HG02943 (cell line): Measurements from ENCODE around the gene FASN.

Experiments used
- ATAC-seq: cut with Tn5 transposase; IDR thresholded peaks from one replicate; pipeline ENCODE4 v1.9.1; 2021; ENCODE audit warnings: mild to moderate bottlenecking, low read depth, moderate library complexity; ENCODE audit not compliant: unreplicated experiment

FASN gene

GRCh38 chr17:82059272-82060000, 38.6 kb downstream of the FASN start:
- ATAC-seq, result no peak

- no peak for ATAC-seq
These were observed 39.2 kb downstream of the FASN start for GRCh38 chr17:82058855-82059249.

GRCh38 chr17:82058230-82058854, 39.7 kb downstream of the FASN start:
- no peak for ATAC-seq

- ATAC-seq, result no peak
These were observed 41.1 kb downstream of the FASN start for GRCh38 chr17:82056729-82057621.

GRCh38 chr17:82055965-82056728, 41.9 kb downstream of the FASN start:
- ATAC-seq, result no peak

- ATAC-seq, result no peak
These were observed 42.7 kb downstream of the FASN start for GRCh38 chr17:82055023-82055964.

- ATAC-seq, result no peak
These were observed 43.5 kb downstream of the FASN start for GRCh38 chr17:82054351-82055022.

DNA sequence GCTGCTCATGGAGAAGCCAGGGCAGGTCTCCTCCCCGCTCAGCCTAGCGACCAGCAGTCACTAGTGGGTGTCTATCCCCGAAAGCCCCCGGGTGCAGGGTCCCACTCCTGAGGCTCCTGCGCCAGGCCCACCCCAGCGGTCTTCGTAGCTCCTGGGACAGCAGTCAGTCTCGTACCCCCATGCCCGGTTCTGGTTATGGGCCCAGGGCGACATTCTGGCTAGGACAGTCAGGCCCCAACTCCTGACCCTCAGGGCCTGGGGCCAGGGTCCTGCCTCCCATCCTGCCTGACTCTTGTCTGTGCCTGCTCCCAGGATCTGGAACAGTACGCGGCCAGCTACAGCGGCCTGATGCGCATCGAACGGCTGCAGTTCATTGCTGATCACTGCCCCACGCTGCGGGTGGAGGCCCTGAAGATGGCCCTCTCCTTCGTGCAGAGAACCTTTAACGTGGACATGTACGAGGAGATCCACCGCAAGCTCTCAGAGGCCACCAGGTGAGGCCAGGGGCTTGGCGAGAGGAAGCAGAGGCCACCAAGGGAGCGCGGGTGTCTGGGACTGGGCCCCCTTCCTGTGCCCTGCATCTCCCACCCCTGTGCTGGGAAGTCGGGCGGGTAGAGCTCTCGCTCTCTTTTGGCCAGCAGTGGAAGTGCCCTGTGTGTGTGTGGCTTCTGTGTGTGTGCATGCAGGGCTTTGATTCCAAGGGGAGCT, 44.3 kb downstream of the FASN start:
- no peak for ATAC-seq

- ATAC-seq, result no peak
These were observed 44.9 kb downstream of the FASN start for GRCh38 chr17:82053130-82053529.

DNA sequence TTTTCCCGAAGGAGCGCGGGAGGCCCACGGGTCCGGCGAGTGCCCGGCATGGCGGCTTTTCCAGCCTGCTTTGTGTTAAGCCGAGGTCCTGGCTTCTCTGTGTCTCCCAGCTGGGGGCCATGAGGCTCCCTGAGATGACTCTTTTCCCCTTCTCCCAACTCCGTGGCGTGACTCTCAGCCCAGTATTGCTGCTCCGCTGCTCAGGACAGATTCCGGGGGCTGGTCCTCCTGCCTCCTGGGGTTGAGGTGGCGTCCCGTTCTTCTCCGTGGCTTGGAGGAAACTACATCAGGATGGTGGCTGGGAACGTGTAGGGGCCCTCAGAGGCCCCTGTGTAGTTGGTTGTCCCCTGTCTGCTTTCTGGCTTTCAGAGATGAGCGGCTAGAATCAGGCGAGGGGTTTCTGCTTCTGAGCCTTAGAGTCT, 45.4 kb downstream of the FASN start:
- ATAC-seq, result no peak

DNA sequence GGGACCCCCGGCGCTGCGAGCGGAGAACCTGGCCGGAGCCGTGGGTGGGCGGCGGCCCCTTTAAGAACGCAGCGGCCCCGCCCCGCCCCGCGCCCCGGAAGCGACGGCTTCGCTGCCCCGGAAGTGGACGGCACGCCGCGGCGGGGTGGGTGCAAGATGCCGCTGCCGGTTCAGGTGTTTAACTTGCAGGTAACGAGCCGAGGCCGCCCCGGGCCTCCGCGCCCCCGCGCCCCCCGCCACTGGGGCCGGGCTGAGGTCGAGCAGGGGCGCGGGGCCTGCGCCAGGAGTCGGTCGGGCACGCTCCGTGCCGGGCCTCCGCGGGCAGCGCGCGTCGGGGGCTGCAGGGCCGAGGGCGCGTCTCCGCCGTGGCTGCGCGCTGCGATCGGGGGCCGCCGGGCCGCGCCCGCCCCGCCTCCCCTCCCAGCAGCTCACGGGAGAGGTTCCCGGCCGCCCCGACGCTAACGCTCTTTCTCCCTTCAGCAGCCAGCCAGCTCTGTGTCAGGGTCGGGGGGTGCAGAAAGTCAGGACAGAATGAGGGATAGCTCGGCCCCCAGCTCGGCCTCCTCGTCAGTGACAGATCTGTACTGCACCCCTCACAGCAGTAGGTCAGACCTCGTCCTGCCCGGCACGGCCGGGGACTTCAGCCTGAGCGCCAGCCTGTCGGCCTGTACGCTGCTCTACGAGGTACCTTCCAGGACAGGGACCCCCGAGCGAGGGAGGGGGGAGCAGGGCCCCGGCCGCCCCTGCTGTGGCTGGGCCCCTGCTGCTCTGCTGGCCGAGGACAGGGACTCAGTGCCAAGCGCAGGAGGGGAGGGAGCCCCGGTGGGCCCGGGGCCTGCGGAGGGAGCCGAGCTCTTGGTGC, 46.0 kb downstream of the FASN start, which contains the start of the genes GPS1 and RFNG:
GPS1 (plus strand) TSS at position 123 of the 862 bp plus-strand sequence; CDS start at position 157, 34 bp downstream.
RFNG (minus strand) TSS at position 36 of the 862 bp plus-strand sequence. CDS start 45 bp downstream, outside the sequence.
- no peak for ATAC-seq

DNA sequence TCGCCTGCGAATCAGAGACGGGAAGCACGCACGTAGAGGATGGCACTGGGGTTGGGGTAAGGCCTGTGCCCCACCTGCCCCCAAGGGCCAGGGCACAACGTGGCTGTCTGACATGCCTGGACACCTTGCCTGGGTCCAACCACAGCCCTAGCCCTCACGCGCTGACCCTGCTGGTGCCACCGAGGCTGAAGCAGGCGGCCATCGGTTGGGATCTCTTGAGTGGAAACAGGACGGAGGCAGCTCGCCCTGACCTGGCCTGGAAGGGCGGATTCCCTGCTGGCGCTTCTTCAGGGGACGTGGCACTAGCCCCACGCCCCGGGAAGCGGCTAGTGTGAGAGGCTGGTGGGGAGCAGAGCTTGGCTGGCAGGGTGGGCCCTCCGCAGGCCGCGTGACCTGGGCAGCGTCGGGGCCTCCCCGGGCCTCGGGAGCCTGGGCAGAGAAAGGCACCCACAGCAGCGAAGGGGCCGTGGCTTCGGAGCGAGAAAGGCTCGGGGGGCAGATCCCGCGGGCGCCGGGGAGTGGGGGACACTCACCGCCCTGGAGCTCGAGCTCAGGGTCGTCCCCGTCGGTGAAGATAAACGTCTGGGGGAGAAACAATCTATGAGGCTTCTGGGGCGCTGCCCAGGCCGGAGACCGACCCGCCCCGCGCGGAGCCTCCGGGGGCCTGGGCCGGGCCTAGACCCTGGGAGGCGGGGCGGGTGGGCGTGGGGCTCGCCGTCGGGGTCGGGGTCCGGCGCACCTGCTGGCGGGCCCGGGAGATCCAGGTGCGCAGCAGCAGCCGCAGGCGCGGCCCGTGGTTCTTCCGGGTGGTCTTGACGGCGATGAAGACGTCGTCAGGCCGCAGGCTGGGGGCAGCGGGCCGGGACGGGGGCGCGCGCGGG, 47.0 kb downstream of the FASN start:
- no peak for ATAC-seq

DNA sequence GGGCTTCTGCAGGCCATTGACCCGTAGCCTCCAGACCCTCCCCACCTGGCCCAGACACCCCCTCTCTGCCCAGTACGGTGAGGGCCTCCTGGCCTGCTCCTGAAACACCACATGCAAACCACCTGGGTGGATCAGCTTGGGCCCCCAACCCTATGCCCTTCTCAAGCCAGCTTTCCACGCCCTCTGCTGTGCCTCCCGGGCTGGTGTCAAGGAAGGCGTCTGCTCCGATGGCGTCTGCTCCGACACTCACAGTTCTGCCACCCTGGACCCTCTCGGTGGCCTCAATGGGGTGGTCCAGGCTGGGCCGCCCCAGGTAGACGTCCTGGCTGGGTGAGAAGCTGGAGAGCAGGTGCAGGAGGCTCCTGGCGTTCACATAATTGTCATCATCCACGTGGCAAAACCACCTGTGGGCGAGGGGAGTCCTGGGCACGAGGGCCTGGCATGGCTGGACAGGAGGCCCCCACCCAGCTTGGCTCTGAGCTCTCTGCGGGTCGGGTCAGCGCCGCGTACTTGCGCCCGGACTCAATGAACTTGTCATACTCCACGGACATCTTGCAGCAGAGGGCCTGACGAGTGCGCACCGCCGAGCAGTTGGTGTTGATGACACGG, 47.8 kb downstream of the FASN start:
- no peak for ATAC-seq

DNA sequence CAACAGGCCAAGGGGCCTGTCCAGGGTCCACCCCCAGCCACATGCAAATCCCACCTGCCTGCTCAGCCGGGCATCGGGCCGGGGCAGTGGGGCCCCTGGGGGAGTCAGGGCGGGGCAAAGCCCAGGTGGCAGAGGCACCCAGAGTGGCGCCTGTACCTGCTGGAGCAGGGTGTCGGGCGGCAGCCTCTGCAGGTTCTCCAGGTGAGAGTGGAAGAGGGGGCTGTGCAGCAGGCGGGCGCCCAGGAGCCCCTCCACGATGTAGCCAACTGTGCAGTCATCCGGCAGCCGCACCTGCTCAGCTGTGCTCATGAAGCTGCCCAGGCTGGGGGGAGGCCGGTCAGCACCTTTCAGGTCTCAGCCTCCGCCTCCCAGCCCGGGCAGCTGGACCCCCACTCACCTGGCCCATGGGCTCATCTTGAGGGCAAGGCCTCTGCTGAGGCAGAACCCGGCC, 48.5 kb downstream of the FASN start:
- ATAC-seq, result no peak

DNA sequence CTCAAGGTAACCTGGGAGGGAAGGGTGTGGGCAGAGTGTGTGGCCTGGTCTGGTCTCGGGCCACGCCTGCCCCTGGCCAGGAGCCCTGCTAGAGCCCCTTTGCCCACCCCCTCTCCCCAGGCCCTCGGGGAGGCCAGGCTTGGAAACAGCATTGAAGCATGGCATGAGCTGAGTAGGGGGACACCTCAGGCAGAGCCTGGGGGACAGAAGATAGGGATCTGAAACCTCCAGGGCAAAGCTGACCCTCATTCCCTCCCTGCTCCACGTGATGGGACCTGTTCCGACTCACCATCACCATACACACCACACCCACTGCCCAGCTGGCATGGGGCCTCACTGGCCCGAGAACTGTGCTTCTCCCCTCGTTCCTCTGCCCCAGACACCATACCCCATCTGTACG, 48.9 kb downstream of the FASN start:
- no peak for ATAC-seq

GRCh38 chr17:82048571-82048971, 49.5 kb downstream of the FASN start:
- ATAC-seq, result no peak
